Stimulated activated CD8-positive, alpha-beta memory T cell treated with anti-CD3 and anti-CD28 coated beads, Interleukin-4, amount 100 ng/mL, for 48 hours (primary cell): ENCODE data around the gene RAB14.
A peak's percentile ranks its signal among the peaks of the same experiment; 100 is the strongest.
"Not testable (repeated sequence)": the region's sequence is repeated elsewhere in the genome, so short reads cannot be mapped to it uniquely, and the experiment has no call there.

Experiments used
- DNase-seq: peaks from one replicate; pipeline ENCODE4 v3.0.0-alpha.2; 2020

RAB14 gene

GRCh38 chr9:121153642-121154041 lies 48.0 kb downstream of the RAB14 start:
- DNase-seq, result no peak

- DNase-seq, result no peak
Observed at GRCh38 chr9:121150188-121150587, 51.5 kb downstream of the RAB14 start.

GRCh38 chr9:121144482-121144881 lies 57.2 kb downstream of the RAB14 start:
- no peak for DNase-seq

- no peak for DNase-seq
Observed at GRCh38 chr9:121143771-121144170, 57.9 kb downstream of the RAB14 start.

GRCh38 chr9:121141706-121142105 lies 60.0 kb downstream of the RAB14 start:
- DNase-seq, result no peak

- DNase-seq, result no peak
Observed at GRCh38 chr9:121141306-121141705, 60.4 kb downstream of the RAB14 start.

GRCh38 chr9:121140162-121140561 lies 61.5 kb downstream of the RAB14 start:
- DNase-seq, result no peak

GRCh38 chr9:121138973-121139372 lies 62.7 kb downstream of the RAB14 start:
- no peak for DNase-seq

- DNase-seq, result no peak
Observed at GRCh38 chr9:121138561-121138960, 63.1 kb downstream of the RAB14 start.

GRCh38 chr9:121135642-121136041 lies 66.0 kb downstream of the RAB14 start:
- DNase-seq, result no peak

- peak; percentile 65 for DNase-seq
Observed at GRCh38 chr9:121133104-121133816, 68.4 kb downstream of the RAB14 start.

- DNase-seq, result not testable (repeated sequence)
Observed at GRCh38 chr9:121129384-121129783, 72.3 kb downstream of the RAB14 start.
